Neuron (in vitro differentiated cells): ENCODE data around the gene PDGFRB.

Experiments used
- H2AFZ ChIP-seq: one replicate; pipeline ENCODE4 v1.6.1; 2013; ENCODE audit warnings: low read depth, mild to moderate bottlenecking, inconsistent platforms, low read length, moderate library complexity
- H3K27me3 ChIP-seq: one replicate; pipeline ENCODE4 v1.6.1; 2013; ENCODE audit warnings: low read length; ENCODE audit not compliant: insufficient read depth
- H3K36me3 ChIP-seq: one replicate; pipeline ENCODE4 v1.6.1; 2013; ENCODE audit warnings: low read length; ENCODE audit not compliant: insufficient read depth
- H3K4me1 ChIP-seq: one replicate; pipeline ENCODE4 v1.6.1; 2013; ENCODE audit warnings: low read length; ENCODE audit not compliant: insufficient read depth
- H3K4me3 ChIP-seq: 2 replicates; pipeline ENCODE4 v1.5.1; 2013; ENCODE audit warnings: mild to moderate bottlenecking, low read length, moderate library complexity
- H3K9me3 ChIP-seq: one replicate; pipeline ENCODE4 v1.6.1; 2013; ENCODE audit warnings: low read length

PDGFRB gene

DNA sequence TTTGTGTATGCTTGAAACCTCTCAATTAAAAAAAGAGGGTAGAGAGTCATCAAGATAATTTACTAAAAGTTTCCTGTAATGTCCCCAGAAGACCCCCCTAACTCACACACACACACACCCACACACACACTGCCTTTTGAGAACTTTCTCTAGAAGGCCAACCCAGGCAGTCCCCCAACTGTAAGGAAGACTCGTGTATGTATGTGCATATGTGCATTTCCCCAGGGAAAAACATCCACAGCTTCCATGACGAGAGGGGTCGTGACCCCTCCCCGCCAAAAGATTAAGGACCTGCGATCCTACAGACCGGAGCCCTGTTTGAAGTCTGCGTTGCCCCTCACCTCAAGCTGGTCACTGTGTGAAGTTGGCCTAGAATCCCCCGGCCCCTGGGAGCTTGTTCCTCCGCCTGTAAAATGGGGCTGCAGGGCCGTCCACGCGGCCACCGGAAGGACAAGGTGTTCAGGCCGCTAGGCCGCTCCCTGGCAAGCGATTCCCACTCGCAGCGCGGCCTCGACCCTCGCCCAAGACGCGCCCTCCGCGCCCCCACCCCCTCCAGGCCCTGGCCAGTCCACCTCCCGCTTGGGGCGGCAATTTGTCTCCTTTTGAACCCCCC is 10.5 kb upstream of the PDGFRB start:
- H3K4me1 ChIP-seq, result peaks cover 3% of the 10 kb centered on the region
- no peaks in the 10 kb centered on the region for H3K9me3 ChIP-seq
- H3K27me3 ChIP-seq, result peaks cover 10% of the 10 kb centered on the region
- no peak overlapping the region for H3K4me3 ChIP-seq
- no peaks in the 10 kb centered on the region for H3K36me3 ChIP-seq
- H2AFZ ChIP-seq, result no peak overlapping the region

DNA sequence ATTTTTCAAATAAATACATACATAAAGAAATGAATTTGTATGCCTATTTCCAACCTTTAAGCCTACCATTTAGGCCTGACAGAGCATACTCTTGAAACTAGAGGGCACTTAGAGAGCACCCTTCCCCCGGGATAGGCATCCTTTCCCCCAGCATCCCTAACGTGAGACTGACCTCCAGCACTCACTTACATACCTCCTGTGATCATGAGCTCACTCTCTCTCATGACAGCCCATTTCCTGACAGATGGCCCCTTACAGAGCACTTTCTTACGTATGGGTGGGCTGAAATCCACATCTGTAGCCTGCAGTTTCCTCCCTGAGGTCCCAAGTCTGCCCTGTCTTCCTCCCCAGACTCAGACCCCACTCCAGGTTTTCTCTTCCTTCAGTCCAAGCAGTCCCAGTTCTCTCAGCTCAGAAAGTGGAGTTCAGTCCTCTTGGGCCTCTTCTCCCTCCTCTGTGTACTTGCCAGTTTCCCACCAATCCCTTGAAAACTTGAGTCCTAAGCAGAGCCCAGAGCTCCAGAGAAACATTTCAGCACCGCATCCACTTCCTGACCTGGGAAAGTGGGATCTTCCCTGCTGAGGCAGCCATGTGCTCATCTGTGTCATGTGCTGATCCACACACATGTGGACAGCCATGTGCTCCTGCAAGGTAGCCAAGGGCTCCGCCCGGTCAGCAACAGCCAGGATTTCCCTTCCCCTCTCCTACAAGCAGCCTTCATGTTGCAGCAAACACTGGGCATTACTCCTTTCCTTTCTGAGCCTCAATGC is 8.8 kb upstream of the PDGFRB start:
- Histone ChIP-seq H2AFZ (no peak overlapping the region), H3K36me3 (no peaks in the 10 kb centered on the region), H3K4me1 (peaks cover 10% of the 10 kb centered on the region), H3K27me3 (peaks cover 7% of the 10 kb centered on the region), H3K4me3 (no peak overlapping the region), H3K9me3 (no peaks in the 10 kb centered on the region)

DNA sequence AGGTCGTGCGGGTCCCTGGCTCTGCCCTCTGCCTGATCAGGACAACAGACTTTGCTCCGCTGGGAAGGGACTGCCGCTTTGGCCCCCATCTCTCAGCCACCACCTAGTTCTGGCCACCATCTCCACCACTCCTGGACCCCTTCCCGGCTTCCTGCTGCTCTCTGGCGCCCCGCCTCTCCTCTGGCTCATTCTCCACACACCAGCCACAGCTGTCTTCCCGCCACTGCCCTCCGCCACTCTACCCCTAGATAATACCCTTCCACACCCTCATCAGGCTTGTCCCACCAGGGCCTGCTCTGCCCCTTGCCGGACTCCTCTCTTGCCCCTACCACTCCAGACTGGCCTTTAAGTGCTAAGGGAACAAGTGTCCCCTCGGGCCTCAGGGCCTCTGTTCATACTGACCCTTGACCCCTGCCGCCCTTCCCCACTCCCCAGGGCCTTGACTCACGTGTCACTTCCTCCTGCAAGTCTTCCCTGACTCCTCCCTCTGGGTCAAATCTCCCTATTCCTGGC is 8.0 kb upstream of the PDGFRB start:
- no peak overlapping the region for H3K4me3 ChIP-seq
- H3K9me3 ChIP-seq, result no peaks in the 10 kb centered on the region
- peaks cover 10% of the 10 kb centered on the region for H3K4me1 ChIP-seq
- no peak overlapping the region for H2AFZ ChIP-seq
- peaks cover 6% of the 10 kb centered on the region for H3K27me3 ChIP-seq
- no peaks in the 10 kb centered on the region for H3K36me3 ChIP-seq

DNA sequence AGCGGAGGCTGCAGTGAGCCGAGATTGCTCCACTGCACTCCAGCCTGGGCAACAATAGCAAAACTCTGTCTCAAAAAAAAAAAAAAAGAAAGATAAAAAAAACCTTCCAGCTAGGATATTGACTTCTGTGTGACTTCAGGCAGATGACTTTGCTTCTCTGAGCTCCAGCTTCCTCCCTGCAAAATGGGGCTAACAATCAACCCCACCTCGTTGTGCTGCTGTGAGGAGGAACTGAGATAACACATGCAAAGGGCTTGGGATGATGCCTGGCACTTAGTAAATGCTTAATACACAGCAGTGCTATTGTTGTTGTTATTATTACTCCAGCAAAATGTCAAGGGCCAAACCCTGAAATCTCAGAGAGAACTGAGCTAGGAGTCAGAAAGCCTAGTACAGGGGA is 7.4 kb upstream of the PDGFRB start:
- no peak overlapping the region for H2AFZ ChIP-seq
- no peak overlapping the region for H3K4me3 ChIP-seq
- H3K36me3 ChIP-seq, result no peaks in the 10 kb centered on the region
- H3K4me1 ChIP-seq, result peaks cover 10% of the 10 kb centered on the region
- peaks cover 6% of the 10 kb centered on the region for H3K27me3 ChIP-seq
- H3K9me3 ChIP-seq, result no peaks in the 10 kb centered on the region

DNA sequence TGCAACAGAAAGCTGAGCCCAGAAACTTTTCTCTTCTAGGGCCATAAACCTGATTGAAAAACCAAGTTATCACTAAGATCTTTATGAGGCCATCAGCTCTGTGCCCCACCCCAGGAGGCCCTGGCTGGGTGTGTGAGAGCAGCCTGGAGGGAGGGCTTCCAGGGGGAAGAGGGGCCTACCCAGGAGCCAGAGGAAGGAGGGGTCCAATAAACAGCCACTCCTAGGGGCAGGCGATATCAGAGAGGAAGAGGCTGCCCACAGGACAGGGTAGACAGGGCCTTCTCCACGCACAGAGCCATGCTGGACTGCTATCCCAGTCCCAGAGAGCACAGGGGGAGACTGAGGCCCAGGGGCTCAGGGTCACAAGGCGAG is 6.5 kb upstream of the PDGFRB start:
- Histone ChIP-seq H3K9me3 (no peaks in the 10 kb centered on the region), H3K4me1 (peaks cover 10% of the 10 kb centered on the region), H2AFZ (no peak overlapping the region), H3K27me3 (peaks cover 3% of the 10 kb centered on the region), H3K36me3 (no peaks in the 10 kb centered on the region), H3K4me3 (no peak overlapping the region)

DNA sequence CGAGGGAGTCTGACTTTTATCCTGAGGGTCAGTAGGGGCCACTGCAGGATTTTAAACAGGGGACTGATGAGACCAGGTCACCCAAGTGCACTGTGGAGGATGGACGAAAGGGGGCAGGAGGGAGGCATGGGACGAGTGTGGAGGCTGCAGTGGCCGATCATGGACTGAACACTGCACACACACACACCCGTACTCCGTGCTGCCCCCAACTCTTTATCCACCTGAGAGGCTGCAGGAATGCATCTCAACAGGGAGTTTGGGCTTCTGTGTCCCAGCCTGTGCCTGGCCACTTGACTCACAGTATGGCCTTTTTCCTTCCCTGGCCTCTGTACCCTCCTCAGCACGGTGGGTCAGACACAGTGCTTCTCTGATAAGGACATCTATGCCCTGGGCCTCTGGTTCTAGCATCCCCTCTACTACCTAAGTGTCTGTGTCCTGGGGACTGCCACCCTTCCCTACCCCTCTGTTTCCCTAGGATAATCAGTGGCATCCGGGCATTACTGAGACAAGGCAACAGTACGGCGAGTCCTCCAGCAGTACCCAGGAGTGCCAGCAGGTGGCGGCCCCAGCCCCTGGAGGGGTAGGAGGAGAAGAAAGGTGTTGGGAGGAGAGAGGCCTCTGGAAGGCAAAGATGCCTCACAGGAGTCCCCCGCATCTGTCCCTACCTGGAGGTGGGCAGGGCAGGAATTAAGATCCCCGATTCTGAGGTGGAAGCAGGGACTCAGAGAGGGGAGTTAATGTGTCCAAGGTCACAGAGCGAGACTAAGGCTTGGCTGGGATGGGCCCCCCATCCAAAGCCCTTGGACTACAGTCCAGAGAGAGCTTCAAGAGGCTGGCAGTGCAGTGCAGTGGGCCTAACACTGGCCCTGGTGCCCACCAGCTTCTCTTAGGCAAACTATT is 5.8 kb upstream of the PDGFRB start:
- peak overlapping the region; percentile 14 for H2AFZ ChIP-seq
- no peaks in the 10 kb centered on the region for H3K36me3 ChIP-seq
- H3K4me3 ChIP-seq, result peak overlapping the region; percentile 5
- H3K9me3 ChIP-seq, result no peaks in the 10 kb centered on the region
- peaks cover 3% of the 10 kb centered on the region for H3K27me3 ChIP-seq
- peaks cover 10% of the 10 kb centered on the region for H3K4me1 ChIP-seq

DNA sequence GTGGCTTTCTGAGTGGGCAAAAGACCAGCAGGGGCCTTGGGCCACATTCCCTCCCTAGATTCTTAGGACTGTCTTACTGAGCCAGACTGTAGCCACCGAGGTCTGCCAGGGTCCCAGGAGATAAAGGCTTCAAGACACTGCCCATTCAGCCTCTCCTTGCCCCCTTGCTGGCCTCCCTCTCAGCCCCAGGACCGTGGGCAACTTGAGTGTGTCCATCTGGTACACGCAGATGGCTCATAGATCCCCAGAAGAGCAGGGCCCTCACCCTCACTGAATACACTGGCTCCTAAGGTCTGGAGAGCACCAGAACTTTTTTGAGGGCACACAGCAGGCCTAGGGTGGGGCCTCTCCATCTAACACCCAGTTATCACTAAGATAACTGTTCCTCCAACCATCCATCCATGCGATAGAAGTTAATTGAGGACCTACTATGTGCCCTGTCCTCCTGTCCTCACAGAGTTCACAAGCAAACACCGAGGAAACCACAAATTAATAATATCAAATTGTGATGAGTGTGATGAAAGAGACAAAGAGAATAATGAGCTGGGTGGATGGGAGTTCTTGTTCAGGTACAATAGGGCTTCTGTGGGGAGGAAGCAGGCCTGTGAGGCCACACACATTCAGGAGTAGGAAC is 4.9 kb upstream of the PDGFRB start:
- Histone ChIP-seq H3K27me3 (no peaks in the 10 kb centered on the region), H3K36me3 (no peaks in the 10 kb centered on the region), H3K9me3 (no peaks in the 10 kb centered on the region), H3K4me3 (no peak overlapping the region), H2AFZ (no peak overlapping the region), H3K4me1 (peaks cover 15% of the 10 kb centered on the region)

DNA sequence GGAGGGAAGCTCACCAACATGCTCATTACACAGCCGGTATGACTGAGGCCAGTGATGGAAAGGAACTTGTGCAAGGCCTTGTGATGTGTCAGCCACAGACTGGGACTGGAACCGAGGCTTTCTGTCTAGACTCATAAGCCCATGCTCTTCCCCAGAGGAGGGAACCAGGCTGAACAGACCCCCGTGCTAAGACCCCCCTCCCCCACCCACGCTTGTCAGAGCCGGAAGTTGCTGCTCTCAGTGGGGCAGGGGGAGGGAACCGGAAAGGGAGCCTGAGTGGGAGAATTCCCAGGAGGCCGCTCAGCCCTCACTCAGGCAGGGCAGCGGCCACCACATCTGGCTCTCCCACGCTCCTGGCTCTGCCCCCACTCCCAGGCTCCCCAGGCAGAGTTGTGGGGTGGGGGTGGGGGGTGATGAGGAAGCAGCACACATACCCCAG is 4.1 kb upstream of the PDGFRB start:
- Histone ChIP-seq H3K36me3 (no peaks in the 10 kb centered on the region), H2AFZ (no peak overlapping the region), H3K4me1 (peaks cover 23% of the 10 kb centered on the region), H3K27me3 (no peaks in the 10 kb centered on the region), H3K4me3 (no peak overlapping the region), H3K9me3 (no peaks in the 10 kb centered on the region)

DNA sequence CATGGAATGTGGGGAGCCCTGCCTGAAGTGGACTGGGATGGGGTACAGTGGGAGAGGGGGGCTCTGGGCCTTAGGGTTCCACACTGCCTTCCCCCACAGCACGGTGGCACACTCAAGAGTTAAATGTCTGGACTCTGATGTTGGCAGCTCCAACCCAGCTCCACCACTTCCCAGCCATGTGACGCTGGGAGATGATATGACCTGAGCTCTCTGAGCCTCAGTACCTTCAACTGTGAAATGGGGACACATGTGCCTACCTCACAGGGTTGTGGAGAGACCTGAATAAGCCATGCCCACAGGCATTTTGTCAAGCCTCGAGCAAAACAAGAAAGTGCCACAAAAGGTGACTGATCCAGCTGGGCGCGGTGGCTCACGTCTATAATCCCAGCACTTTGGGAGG is 3.4 kb upstream of the PDGFRB start:
- no peaks in the 10 kb centered on the region for H3K36me3 ChIP-seq
- H3K4me1 ChIP-seq, result peaks cover 30% of the 10 kb centered on the region
- H3K9me3 ChIP-seq, result no peaks in the 10 kb centered on the region
- no peak overlapping the region for H2AFZ ChIP-seq
- H3K4me3 ChIP-seq, result no peak overlapping the region
- H3K27me3 ChIP-seq, result no peaks in the 10 kb centered on the region

DNA sequence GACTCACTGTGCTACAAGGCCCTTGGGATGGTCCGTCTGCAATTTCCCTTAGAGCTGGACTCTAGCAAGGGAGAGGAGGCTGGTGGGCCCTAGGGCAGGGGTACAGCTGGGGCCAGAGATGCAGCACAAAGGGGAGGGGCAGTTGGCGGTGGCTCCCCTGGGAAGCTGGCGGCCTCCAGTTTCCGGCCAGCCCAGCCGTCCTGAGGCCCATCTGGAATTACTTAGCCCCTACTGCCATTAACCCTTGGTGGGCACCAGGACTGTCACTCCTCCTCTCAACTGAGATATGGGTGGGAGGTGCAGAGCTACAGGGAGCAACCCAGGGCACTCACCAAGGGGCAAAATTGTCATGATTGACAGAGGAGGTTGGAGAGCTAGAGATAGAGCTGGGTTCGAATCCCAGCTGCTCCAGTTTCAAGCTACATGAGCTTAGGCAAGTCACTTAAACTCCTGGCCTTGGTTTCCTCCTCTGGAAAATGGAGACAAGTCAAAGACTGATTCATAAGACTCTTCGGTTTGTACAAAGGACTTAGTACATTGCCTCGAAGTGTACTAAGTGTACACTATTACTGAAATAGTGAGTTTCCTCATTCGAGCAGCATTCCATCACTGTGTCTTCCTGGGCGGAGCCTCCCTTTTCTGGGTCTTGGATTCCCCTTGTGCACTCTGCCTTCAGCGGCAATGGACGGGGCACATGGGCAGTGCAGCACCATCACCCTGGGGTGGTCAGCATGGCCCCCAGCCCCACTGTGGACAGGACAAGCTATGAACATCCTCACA is 2.7 kb upstream of the PDGFRB start:
- Histone ChIP-seq H3K4me1 (peaks cover 31% of the 10 kb centered on the region), H2AFZ (no peak overlapping the region), H3K27me3 (no peaks in the 10 kb centered on the region), H3K4me3 (no peak overlapping the region), H3K9me3 (no peaks in the 10 kb centered on the region), H3K36me3 (no peaks in the 10 kb centered on the region)

DNA sequence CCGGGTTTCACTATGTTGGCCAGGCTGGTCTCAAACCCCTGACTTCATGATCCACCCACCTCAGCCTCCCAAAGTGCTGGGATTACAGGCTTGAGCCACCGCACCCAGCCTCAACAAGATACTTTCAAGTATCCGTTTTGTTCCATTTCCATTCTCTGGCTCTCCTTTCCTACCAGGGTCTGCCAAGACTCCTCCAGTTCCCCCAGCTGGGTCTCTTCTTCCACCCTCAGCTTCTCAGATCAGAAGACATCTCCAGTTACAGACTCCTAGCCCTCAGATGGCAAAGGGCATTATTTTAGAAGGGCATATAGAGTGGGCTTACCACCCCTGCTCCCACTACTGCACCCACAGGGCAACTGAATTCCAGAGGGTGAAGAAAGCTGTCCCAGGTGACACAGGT is 1.5 kb upstream of the PDGFRB start:
- Histone ChIP-seq H3K4me3 (no peak overlapping the region), H3K4me1 (peaks cover 41% of the 10 kb centered on the region), H2AFZ (no peak overlapping the region), H3K27me3 (no peaks in the 10 kb centered on the region), H3K36me3 (no peaks in the 10 kb centered on the region), H3K9me3 (no peaks in the 10 kb centered on the region)

DNA sequence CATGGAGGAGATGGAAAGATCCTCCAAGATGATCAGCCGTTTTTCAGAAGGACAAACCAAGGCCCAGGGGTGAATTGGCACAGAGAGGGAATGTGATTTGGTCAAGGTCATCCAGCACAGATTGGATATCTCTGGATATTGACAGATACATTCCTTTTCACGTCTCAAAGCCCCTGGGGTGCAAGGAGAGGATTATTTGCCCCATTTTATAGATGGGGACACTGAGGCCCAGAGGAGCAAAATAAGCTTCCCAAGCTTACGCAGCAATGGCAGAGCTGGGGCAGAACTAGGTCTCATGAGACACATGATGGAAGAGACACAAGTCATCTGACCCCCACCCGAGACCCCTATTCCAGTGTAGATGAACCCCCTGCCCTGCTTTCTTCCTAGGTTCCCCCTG is 895 bp upstream of the PDGFRB start:
- Histone ChIP-seq H3K9me3 (no peaks in the 10 kb centered on the region), H3K4me1 (peaks cover 42% of the 10 kb centered on the region)

More for the DNA sequence above, 895 bp upstream of the PDGFRB start:
- no peaks in the 10 kb centered on the region for H3K27me3 ChIP-seq
- H3K36me3 ChIP-seq, result no peaks in the 10 kb centered on the region
- no peak overlapping the region for H2AFZ ChIP-seq
- H3K4me3 ChIP-seq, result no peak overlapping the region
